RPMI8226 (cell line): ENCODE measurements around the gene SMIM45.

ENCODE experiments used
- DNase-seq: peaks from one replicate; pipeline ENCODE4 v3.0.0-alpha.2; 2015

The SMIM45 gene

GRCh38 chr22:41971431-41971830, 19.5 kb downstream of the SMIM45 start:
- DNase-seq, result no peak

GRCh38 chr22:41974691-41975290, 22.8 kb downstream of the SMIM45 start:
- DNase-seq, result no peak

GRCh38 chr22:41975299-41976069, 23.5 kb downstream of the SMIM45 start:
- no peak for DNase-seq

- DNase-seq, result peak; percentile 59
Observed at GRCh38 chr22:41976070-41976901, 24.3 kb downstream of the SMIM45 start.

GRCh38 chr22:41976961-41977566, 25.1 kb downstream of the SMIM45 start:
- DNase-seq, result no peak

- DNase-seq, result no peak
Observed at GRCh38 chr22:41978732-41979131, 26.8 kb downstream of the SMIM45 start.

GRCh38 chr22:41979423-41980250, 27.7 kb downstream of the SMIM45 start:
- peak; percentile 23 for DNase-seq

- DNase-seq, result no peak
Observed at GRCh38 chr22:41982865-41983264, 30.9 kb downstream of the SMIM45 start.

- no peak for DNase-seq
Observed at GRCh38 chr22:41983513-41984405, 31.8 kb downstream of the SMIM45 start.

GRCh38 chr22:41987276-41987675, 35.3 kb downstream of the SMIM45 start:
- DNase-seq, result no peak

GRCh38 chr22:41989246-41989645, 37.3 kb downstream of the SMIM45 start:
- DNase-seq, result no peak

GRCh38 chr22:41991111-41991510, 39.2 kb downstream of the SMIM45 start:
- DNase-seq, result no peak

- DNase-seq, result no peak
Observed at GRCh38 chr22:41992496-41992895, 40.5 kb downstream of the SMIM45 start.

- no peak for DNase-seq
Observed at GRCh38 chr22:41995211-41995610, 43.3 kb downstream of the SMIM45 start.

GRCh38 chr22:41996826-41997225, 44.9 kb downstream of the SMIM45 start:
- DNase-seq, result no peak

GRCh38 chr22:41998361-41999261, 46.7 kb downstream of the SMIM45 start, which contains the start of gene WBP2NL:
WBP2NL (plus strand) TSS chr22:41998788; CDS start chr22:41998819, 31 bp downstream.
- peak; percentile 91 for DNase-seq

GRCh38 chr22:42000466-42000865, 48.5 kb downstream of the SMIM45 start:
- no peak for DNase-seq

- no peak for DNase-seq
Observed at GRCh38 chr22:42001121-42001520, 49.2 kb downstream of the SMIM45 start.

- DNase-seq, result no peak
Observed at GRCh38 chr22:42001706-42002105, 49.8 kb downstream of the SMIM45 start.

- DNase-seq, result no peak
Observed at GRCh38 chr22:42007922-42008321, 56.0 kb downstream of the SMIM45 start.
